VCaP (cell line): ENCODE data around the gene MET.

Source experiments
- H3K27ac ChIP-seq: fragments of 450-650 bp; 2 replicates; pipeline ENCODE4 v1.5.1; 2017
- TF ChIP-seq, protein P1 (sequence below): fragments of 450-650 bp; conservative IDR thresholded peaks from 2 replicates; pipeline ENCODE4 v1.5.1; 2017; ENCODE audit warnings: mild to moderate bottlenecking, moderate library complexity

The MET gene

DNA sequence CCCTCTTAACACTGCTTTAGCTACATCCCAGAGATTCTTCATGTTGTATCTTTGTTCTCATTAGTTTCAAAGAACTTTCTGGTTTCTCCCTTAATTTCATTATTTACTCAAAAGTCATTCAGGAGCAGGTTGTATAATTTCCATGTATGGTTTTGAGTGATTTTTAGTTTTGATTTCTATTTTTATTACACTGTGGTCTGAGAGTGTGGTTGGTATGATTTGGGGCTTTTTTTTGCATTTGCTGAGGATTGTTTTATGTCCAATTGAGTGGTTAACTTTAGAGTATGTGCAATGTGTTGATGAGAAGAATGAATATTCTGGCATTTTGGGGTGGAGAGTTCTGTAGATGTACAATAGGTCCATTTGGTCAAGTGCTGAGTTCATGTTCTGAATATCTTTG lies 152.5 kb downstream of the MET start:
- TF ChIP-seq, protein P1, sequence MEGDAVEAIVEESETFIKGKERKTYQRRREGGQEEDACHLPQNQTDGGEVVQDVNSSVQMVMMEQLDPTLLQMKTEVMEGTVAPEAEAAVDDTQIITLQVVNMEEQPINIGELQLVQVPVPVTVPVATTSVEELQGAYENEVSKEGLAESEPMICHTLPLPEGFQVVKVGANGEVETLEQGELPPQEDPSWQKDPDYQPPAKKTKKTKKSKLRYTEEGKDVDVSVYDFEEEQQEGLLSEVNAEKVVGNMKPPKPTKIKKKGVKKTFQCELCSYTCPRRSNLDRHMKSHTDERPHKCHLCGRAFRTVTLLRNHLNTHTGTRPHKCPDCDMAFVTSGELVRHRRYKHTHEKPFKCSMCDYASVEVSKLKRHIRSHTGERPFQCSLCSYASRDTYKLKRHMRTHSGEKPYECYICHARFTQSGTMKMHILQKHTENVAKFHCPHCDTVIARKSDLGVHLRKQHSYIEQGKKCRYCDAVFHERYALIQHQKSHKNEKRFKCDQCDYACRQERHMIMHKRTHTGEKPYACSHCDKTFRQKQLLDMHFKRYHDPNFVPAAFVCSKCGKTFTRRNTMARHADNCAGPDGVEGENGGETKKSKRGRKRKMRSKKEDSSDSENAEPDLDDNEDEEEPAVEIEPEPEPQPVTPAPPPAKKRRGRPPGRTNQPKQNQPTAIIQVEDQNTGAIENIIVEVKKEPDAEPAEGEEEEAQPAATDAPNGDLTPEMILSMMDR: no peak
- H3K27ac ChIP-seq: no peak overlapping the region

DNA sequence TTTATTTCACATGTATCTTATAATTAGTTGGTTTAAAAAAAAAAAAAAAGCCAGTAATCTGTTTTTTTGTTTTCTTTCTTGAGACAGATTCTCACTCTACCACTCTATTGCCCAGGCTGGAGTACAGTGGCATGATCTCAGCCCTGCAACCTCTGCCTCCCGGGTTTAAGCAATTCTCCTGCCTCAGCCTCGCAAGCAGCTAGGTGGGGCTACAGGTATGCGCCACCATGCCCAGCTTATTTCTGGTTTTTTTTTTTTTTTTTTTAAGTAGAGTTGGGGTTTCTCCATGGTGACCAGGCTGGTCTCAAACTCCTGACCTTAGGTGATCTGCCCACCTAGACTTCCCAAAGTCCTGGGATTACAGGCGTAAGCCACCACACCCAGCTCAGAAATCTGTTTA lies 156.3 kb downstream of the MET start:
- TF ChIP-seq, protein P1: no peak; the same call in 1 of the 2 replicates
- no peak overlapping the region for H3K27ac ChIP-seq

DNA sequence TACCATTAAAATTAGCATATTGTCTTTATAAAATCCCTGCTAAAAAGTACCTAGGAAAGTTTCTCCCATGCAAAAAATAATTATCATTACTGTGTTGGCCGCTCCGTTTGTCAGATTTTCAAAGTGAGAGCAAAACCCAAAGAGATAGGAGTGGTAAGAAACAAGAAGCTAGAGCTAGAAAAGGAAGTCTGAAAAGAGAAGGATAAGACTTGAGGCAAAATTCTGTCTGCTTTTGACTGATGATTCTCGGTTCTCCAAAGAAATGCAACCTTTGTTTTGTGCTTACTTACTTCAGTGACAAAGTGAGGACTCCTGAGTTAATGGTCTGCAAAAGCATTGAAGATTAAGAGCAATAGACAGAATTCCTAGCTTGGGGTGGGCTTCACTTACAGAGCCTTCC lies 157.0 kb downstream of the MET start:
- TF ChIP-seq, protein P1: no peak
- no peak overlapping the region for H3K27ac ChIP-seq

DNA sequence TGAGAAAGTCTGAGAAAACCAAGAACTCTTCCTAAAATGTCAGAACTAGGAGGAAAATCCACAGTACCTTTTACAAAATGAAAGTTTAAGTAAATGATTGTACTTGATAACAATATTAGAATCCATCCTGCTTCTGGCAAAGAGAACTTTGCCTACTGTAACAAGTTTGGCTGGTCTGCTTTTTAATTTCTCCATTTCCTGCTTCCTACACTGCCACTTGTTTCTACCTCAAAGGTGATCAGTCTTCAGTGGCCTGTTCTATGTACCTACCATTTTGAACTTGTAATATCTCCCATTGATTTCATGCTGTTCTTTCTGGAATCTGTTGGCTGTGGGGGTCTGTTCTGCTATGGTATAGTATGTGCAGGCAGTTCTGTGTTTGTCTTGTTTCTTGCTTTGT lies 157.5 kb downstream of the MET start:
- TF ChIP-seq, protein P1: no peak
- no peak overlapping the region for H3K27ac ChIP-seq

DNA sequence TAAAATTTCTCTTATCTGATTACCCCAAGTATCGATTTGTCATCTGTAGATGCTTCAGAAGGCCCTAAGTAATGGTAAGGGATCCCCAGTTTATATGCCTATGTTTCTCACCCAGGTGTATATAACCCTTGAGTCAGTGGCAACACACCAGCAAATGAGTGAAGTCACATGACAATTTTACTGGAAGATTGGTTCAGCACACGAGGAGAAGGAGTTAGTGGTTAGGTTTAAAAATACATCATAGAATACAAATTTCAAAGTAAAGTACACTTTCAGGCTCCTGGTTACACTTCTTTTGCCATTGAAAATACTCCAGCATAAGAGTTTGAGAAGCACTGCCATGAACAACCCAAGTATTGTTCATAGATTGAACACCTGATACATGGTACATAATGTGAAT lies 160.7 kb downstream of the MET start:
- H3K27ac ChIP-seq: no peak overlapping the region
- TF ChIP-seq, protein P1: no peak

DNA sequence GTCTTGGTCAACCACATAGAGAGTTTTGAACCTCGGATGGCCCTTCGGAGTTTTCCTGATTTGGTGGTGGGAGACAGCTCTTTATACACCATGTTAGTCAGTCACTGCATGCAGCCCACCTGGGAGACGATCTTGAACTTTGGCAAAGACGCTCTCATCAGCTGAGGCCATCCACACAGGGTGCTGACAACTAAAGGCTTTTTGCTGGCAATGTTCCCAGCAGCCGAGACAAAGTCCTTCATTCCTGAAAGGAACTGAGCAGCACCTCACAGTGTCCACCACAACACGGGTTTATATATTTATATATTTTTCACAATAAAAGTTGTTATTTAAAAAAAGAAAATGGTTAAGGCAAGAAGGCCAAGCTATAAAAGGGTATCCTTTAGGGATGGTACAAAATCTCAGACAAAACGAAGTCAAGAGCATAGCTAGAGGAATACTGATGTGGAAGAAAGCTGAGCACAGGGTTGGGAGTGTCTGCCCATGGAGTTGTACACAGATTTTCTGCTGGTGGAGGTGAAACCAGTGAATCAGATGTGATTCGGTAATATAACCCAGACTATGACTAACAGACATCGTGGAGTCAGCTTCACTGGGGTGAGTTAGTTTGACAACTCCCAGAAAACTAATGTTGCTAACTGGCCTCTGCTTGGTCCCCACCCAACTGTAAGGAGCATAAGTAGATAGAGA lies 163.0 kb downstream of the MET start:
- no peak overlapping the region for H3K27ac ChIP-seq
- TF ChIP-seq, protein P1: no peak

DNA sequence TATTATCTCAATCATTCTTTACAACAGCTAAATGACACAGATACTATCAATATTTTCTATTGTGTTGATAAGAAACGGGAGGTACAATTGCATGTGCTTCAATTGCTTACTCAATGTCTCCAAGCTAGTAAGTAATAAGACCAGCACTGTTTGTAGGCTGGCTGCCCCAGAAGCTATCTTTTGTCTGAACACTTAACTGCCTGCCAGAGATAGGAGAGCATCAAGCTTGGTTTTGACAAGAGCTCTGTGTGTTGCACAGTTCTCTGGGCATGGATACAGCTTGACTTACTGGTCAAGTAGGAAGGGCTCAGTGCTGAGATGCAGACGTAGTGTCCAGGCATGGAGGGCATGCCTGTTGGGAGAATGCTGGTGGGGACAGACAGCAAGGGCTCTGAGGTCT lies 164.1 kb downstream of the MET start:
- TF ChIP-seq, protein P1: no peak
- H3K27ac ChIP-seq: no peak overlapping the region
